A549 (cell line): ENCODE measurements around the gene ANKRD13D. TPM values are rescaled to one million over a fixed set of nuclear protein-coding genes. Genes with fewer than 3 reads are reported as not detected.
A peak's percentile ranks its signal among the peaks of the same experiment; 100 is the strongest.

ENCODE experiments used
- ATAC-seq, 2 experiments: fragments of 200-7000 bp in 1 of 2; fragments of >200 bp in 1 of 2; cut with Nextera tagmentation in 1 of 2; cut with Tn5 transposase in 1 of 2; 3 replicates each; pipeline versions ENCODE4 v1.8.0 to v1.9.1; 2018 to 2020; ENCODE audit warnings: mild to moderate bottlenecking in 1 of 2, moderate library complexity in 1 of 2
- CTCF ChIA-PET: fragments of 300-600 bp; sonication (Branson Sonifier 250); formaldehyde crosslinking; extraction: SDS; loops from one replicate; lab custom pipeline; 2021; ENCODE audit warnings: antibody characterized with exemption, inconsistent platforms; lab: Yijun Ruan, JAX
- POLR2A ChIA-PET: fragments of 350-600 bp; formaldehyde crosslinking; extraction: SDS; loops from one replicate; lab custom pipeline; 2021; ENCODE audit warnings: antibody characterized with exemption, inconsistent platforms; lab: Yijun Ruan, JAX
- DNase-seq, 2 experiments: peaks; one replicate each; pipeline versions ENCODE4 v3.0.0 to v3.0.0-alpha.2; 2011 to 2016; ENCODE audit warnings: low read depth in 1 of 2, low spot score in 1 of 2
- FAIRE-seq: peaks from 2 replicates; lab custom pipeline; 2011; peaks lifted over from hg19 to GRCh38; lab: Jason Lieb, UNC
- H3K27ac ChIP-seq, 2 experiments: fragments of >200 bp; sonication (Bioruptor Twin); formaldehyde crosslinking; 3 replicates each; pipeline ENCODE4 v1.5.1; 2016 to 2017
- H3K4me1 ChIP-seq: fragments of >200 bp; sonication (Bioruptor Twin); formaldehyde crosslinking; 3 replicates; pipeline ENCODE4 v1.6.1; 2016
- H3K4me2 ChIP-seq: fragments of >200 bp; sonication (Bioruptor Twin); formaldehyde crosslinking; 3 replicates; pipeline ENCODE4 v1.6.1; 2016
- H3K4me3 ChIP-seq: fragments of >200 bp; sonication (Bioruptor Twin); formaldehyde crosslinking; 3 replicates; pipeline ENCODE4 v1.5.1; 2016
- H3K9me3 ChIP-seq: fragments of >200 bp; sonication (Bioruptor Twin); formaldehyde crosslinking; 3 replicates; pipeline ENCODE4 v1.6.1; 2016
- ATOH8 ChIP-seq: fragments of 250-450 bp; sonication (Bioruptor Pico); IDR thresholded peaks from 2 replicates; pipeline ENCODE4 v1.5.0; 2020; ENCODE audit warnings: low read depth, mild to moderate bottlenecking, moderate library complexity
- BHLHE40 ChIP-seq: IDR thresholded peaks from 2 replicates; pipeline ENCODE4 v1.6.1; 2012; ENCODE audit warnings: low read depth, low read length, inconsistent platforms
- CBX8 ChIP-seq: fragments of 200-600 bp; sonication (generic); IDR thresholded peaks from 2 replicates; pipeline ENCODE4 v1.6.1; 2016
- CEBPB ChIP-seq, 2 experiments: fragments of >200 bp in 1 of 2; sonication (Bioruptor Twin) in 1 of 2; formaldehyde crosslinking in 1 of 2; IDR thresholded peaks; 2 replicates each; pipeline ENCODE4 v1.6.1; 2012 to 2016
- EHF ChIP-seq: fragments of 250-450 bp; sonication (Bioruptor Pico); IDR thresholded peaks from 2 replicates; pipeline ENCODE4 v1.5.0; 2020; ENCODE audit warnings: mild to moderate bottlenecking
- ELK1 ChIP-seq: fragments of 150-350 bp; IDR thresholded peaks from 2 replicates; pipeline ENCODE4 v1.6.1; 2014; ENCODE audit warnings: low read depth, mild to moderate bottlenecking, low read length
- ESRRA ChIP-seq: fragments of 150-350 bp; IDR thresholded peaks from 2 replicates; pipeline ENCODE4 v1.6.1; 2014; ENCODE audit warnings: mild to moderate bottlenecking, low read length, borderline replicate concordance
- FOSL2 ChIP-seq, 2 experiments: fragments of 450-650 bp in 1 of 2; fragments of >200 bp in 1 of 2; sonication (Bioruptor Twin) in 1 of 2; formaldehyde crosslinking; IDR thresholded peaks; 2 replicates each; pipeline versions ENCODE4 v1.5.0 to v1.6.1; 2016 to 2020; ENCODE audit warnings: mild to moderate bottlenecking in 1 of 2, moderate library complexity in 1 of 2
- HDAC2 ChIP-seq: fragments of 200-600 bp; sonication (generic); IDR thresholded peaks from 2 replicates; pipeline ENCODE4 v1.6.1; 2016
- HES2 ChIP-seq: fragments of >200 bp; sonication (Bioruptor Twin); formaldehyde crosslinking; IDR thresholded peaks from 2 replicates; pipeline ENCODE4 v1.6.1; 2016
- HEYL ChIP-seq: fragments of 250-450 bp; sonication (Bioruptor Pico); IDR thresholded peaks from 2 replicates; pipeline ENCODE4 v1.8.0; 2021; ENCODE audit warnings: mild to moderate bottlenecking, moderate library complexity
- HOXB5 ChIP-seq: fragments of 250-450 bp; sonication (Bioruptor Pico); IDR thresholded peaks from 2 replicates; pipeline ENCODE4 v1.5.0; 2020; ENCODE audit warnings: mild to moderate bottlenecking, moderate library complexity
- KDM1A ChIP-seq: fragments of 200-600 bp; sonication (generic); IDR thresholded peaks from 2 replicates; pipeline ENCODE4 v1.6.1; 2016; ENCODE audit warnings: low read depth, mild to moderate bottlenecking
- MAX ChIP-seq: IDR thresholded peaks from 2 replicates; pipeline ENCODE4 v1.6.1; 2012
- PHF8 ChIP-seq: fragments of 200-600 bp; sonication (generic); IDR thresholded peaks from 2 replicates; pipeline ENCODE4 v1.6.1; 2016; ENCODE audit warnings: low read depth, mild to moderate bottlenecking, antibody characterized with exemption, moderate library complexity, borderline replicate concordance
- TFCP2L1 ChIP-seq: fragments of 250-450 bp; sonication (Bioruptor Pico); IDR thresholded peaks from 2 replicates; pipeline ENCODE4 v1.5.0; 2021; ENCODE audit warnings: mild to moderate bottlenecking
- TP53 ChIP-seq: fragments of 250-450 bp; sonication (Bioruptor Pico); IDR thresholded peaks from 2 replicates; pipeline ENCODE4 v1.5.0; 2021; ENCODE audit warnings: mild to moderate bottlenecking, moderate library complexity
- USF2 ChIP-seq: fragments of 450-650 bp; IDR thresholded peaks from 2 replicates; pipeline ENCODE4 v1.6.1; 2014; ENCODE audit warnings: antibody characterized with exemption
- WGBS: methylation state at CpG from one replicate; pipeline ENCODE4 v1.1.6; 2017; ENCODE audit errors: missing lambda C conversion rate; 5-methylcytosine and 5-hydroxymethylcytosine counted together
- polyA plus RNA-seq, 4 experiments: library from polyadenylated mRNA; depleted of rRNA in 3 of 4; stranded (reverse); fragments of >200 nt; fragmentation: RNase III in 1 of 4; extraction: RNeasy Plus Mini Kit Qiagen cat#74134 plus additional on column Dnase treatment in 1 of 4; gene quantifications; 2 replicates in 3 of 4; 3 replicates in 1 of 4; pipeline ENCODE4 v1.2.3, GENCODE V29; 2011 to 2017

The ANKRD13D gene
- polyA plus RNA-seq, 2 of the 4 experiments (the other 2 are of a cell fraction), result 17.0 to 24.2 TPM

- POLR2A ChIA-PET, result interaction anchor here (0.6 to 2.3 kb wide), 3 partner anchors 13 to 177 kb away, joined by 7 to 8 read pairs (median 8); partner anchors contain the start of gene ANKRD13D
- TF ChIP-seq TFCP2L1 (no peak), HDAC2 (no peak), FOSL2 (IDR thresholded peaks at IDR 0.05) (no peak), FOSL2 (CRISPR knock-in tag; IDR thresholded peaks at IDR 0.05) (no peak), EHF (CRISPR knock-in tag) (no peak), PHF8 (no peak), ATOH8 (CRISPR knock-in tag) (no peak), HES2 (no peak), KDM1A (no peak), HOXB5 (CRISPR knock-in tag) (no peak), ELK1 (no peak)
- Histone ChIP-seq H3K9me3 (no peaks in the 10 kb centered on the region), H3K27ac (peak overlapping the region in 1 of 2 experiments; percentile 94; a peak in 4 of 6 replicates), H3K4me2 (peak overlapping the region; percentile 94), H3K4me1 (peaks cover 22% of the 10 kb centered on the region; the same call in 2 of the 3 replicates), H3K4me3 (no peak overlapping the region)
- no peak for FAIRE-seq
- WGBS, result 59% methylated on average over 15 of the region's 15 CpGs
- peak in 1 of 2 experiments; percentile 59 for DNase-seq
- ATAC-seq, result peak; percentile 20 to 34; a peak in 5 of 6 replicates
- CTCF ChIA-PET, result interaction anchor here (1.1 to 7.1 kb wide), 9 partner anchors 9 to 207 kb away, joined by 4 to 42 read pairs (median 8); partner anchors contain the start of gene ANKRD13D
These were observed 12.9 kb downstream of the ANKRD13D start for GRCh38 chr11:67301951-67302516.

GRCh38 chr11:67302571-67303131, 13.5 kb downstream of the ANKRD13D start:
- POLR2A ChIA-PET, result interaction anchor here (0.6 to 1.6 kb wide), 5 partner anchors 9 to 177 kb away, joined by 3 to 13 read pairs (median 8); partner anchors contain the start of gene ANKRD13D

More at GRCh38 chr11:67302571-67303131, 13.5 kb downstream of the ANKRD13D start:
- H3K4me1 ChIP-seq, result peaks cover 22% of the 10 kb centered on the region; the same call in 2 of the 3 replicates
- H3K27ac ChIP-seq, result peak overlapping the region; percentile 93 to 94
- CTCF ChIA-PET, result interaction anchor here (0.6 to 7.1 kb wide), 12 partner anchors 13 to 208 kb away, joined by 3 to 42 read pairs (median 6); partner anchors contain the start of gene ANKRD13D
- H3K4me3 ChIP-seq, result peak overlapping the region; percentile 93
- peak overlapping the region; percentile 94 for H3K4me2 ChIP-seq
- TF ChIP-seq ESRRA (no peak), HEYL (CRISPR knock-in tag) (no peak), USF2 (no peak), TP53 (CRISPR knock-in tag) (no peak), BHLHE40 (no peak), CBX8 (no peak), MAX (peak; percentile 37; the same call in 1 of the 2 replicates), HDAC2 (no peak), CEBPB (IDR thresholded peaks at IDR 0.05) (peak in 1 of 2 experiments; percentile 67; a peak in 1 of 4 replicates)
- WGBS, result 32% methylated on average over 13 of the region's 23 CpGs
- FAIRE-seq (no peak), DNase-seq (peak in 1 of 2 experiments; percentile 62), ATAC-seq (peak; percentile 30 to 61; a peak in 5 of 6 replicates)
- no peaks in the 10 kb centered on the region for H3K9me3 ChIP-seq
